AG08396 (cell line): ENCODE results near the gene SDR9C7.

ENCODE experiments used
- DNase-seq: peaks from one replicate; pipeline ENCODE4 v3.0.0; 2012; ENCODE audit warnings: low spot score, mixed read lengths

SDR9C7 gene

DNA sequence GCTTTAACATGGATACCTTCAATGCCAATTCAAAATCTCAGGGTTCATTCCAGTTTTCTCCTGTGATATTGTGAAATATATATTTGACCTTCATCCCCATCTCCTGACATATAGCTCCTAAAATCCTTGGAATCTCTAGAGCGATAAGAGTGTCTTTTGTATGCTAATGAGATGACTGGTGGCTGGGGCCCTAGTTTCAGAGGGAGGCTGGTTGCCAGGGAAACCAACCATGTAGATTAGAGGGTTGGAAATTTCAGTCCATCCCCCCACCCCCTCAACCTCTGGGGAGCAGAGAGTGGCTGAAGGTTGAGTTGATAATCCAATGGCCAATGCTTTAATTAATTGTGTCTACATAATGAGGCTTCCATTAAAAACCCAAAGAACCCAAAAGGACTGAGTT is 59.4 kb downstream of the SDR9C7 start:
- DNase-seq, result no peak

GRCh38 chr12:56873382-56873781 is 60.8 kb downstream of the SDR9C7 start:
- no peak for DNase-seq
